GM12891 (cell line): ENCODE results near the gene CFAP77. TPM values are rescaled to one million over a fixed set of nuclear protein-coding genes. Genes with fewer than 3 reads are reported as not detected.
"Not testable (repeated sequence)": the region's sequence is repeated elsewhere in the genome, so short reads cannot be mapped to it uniquely, and the experiment has no call there.

Experiments
- DNase-seq: peaks from one replicate; pipeline ENCODE4 v3.0.0; 2011; ENCODE audit warnings: low spot score; ENCODE audit not compliant: insufficient read length
- FAIRE-seq: peaks from 2 replicates; lab custom pipeline; 2011; peaks lifted over from hg19 to GRCh38; lab: Jason Lieb, UNC
- PAX5 ChIP-seq: IDR thresholded peaks from 2 replicates; pipeline ENCODE4 v1.6.1; 2011; ENCODE audit warnings: low read length, moderate library complexity, mild to moderate bottlenecking; ENCODE audit not compliant: insufficient read depth, severe bottlenecking
- POLR2A ChIP-seq: IDR thresholded peaks from 2 replicates; pipeline ENCODE4 v1.6.1; 2011; ENCODE audit warnings: low read depth, low read length, control low read depth
- POLR2AphosphoS5 ChIP-seq: IDR thresholded peaks from 2 replicates; pipeline ENCODE4 v1.6.1; 2011; ENCODE audit warnings: low read depth, low read length, control low read depth
- POU2F2 ChIP-seq: IDR thresholded peaks from 2 replicates; pipeline ENCODE4 v1.6.1; 2011; ENCODE audit warnings: low read depth, mild to moderate bottlenecking, control low read depth, low read length, moderate library complexity
- SPI1 ChIP-seq: IDR thresholded peaks from 2 replicates; pipeline ENCODE4 v1.6.1; 2011; ENCODE audit warnings: low read depth, low read length, control low read depth
- TAF1 ChIP-seq: IDR thresholded peaks from 2 replicates; pipeline ENCODE4 v1.6.1; 2011; ENCODE audit warnings: low read depth, low read length, control low read depth
- polyA plus RNA-seq: library from polyadenylated mRNA; unstranded; fragments of >200 nt; gene quantifications from one replicate; pipeline ENCODE4 v1.2.1, GENCODE V29; 2012; ENCODE audit warnings: low read depth, missing spikeins, inconsistent platforms; ENCODE audit not compliant: missing spikeins

The CFAP77 gene
- not detected for polyA plus RNA-seq

GRCh38 chr9:132409828-132410528 is at the start of gene CFAP77:
Gene CFAP77 (plus strand): TSS chr9:132410211. CDS start chr9:132410272, 61 bp downstream.
- DNase-seq (peak; percentile 64), FAIRE-seq (no peak)

GRCh38 chr9:132364068-132364467 is 45.9 kb upstream of the CFAP77 start:
- no peak for FAIRE-seq
- DNase-seq = no peak
- TF ChIP-seq PAX5 (no peak), SPI1 (no peak), TAF1 (no peak), POU2F2 (no peak), POLR2A (no peak), POLR2AphosphoS5 (no peak)

More at GRCh38 chr9:132409828-132410528, at the start of gene CFAP77:
- no peak for TF ChIP-seq PAX5
- no peak for TF ChIP-seq POLR2AphosphoS5
- TF ChIP-seq POU2F2 = no peak
- TF ChIP-seq TAF1 = no peak
- TF ChIP-seq POLR2A = no peak
- TF ChIP-seq SPI1 = no peak

GRCh38 chr9:132365986-132366385 is 44.0 kb upstream of the CFAP77 start:
- FAIRE-seq (no peak), DNase-seq (no peak)
- no peak for TF ChIP-seq POLR2AphosphoS5
- no peak for TF ChIP-seq TAF1
- TF ChIP-seq POU2F2 = no peak
- no peak for TF ChIP-seq POLR2A
- TF ChIP-seq PAX5 = no peak
- no peak for TF ChIP-seq SPI1

- TF ChIP-seq POLR2AphosphoS5 (no peak), SPI1 (no peak), POU2F2 (no peak), POLR2A (no peak), PAX5 (no peak), TAF1 (no peak)
- FAIRE-seq = no peak
- no peak for DNase-seq
Observed at GRCh38 chr9:132366481-132366880, 43.5 kb upstream of the CFAP77 start.

GRCh38 chr9:132367613-132368313 is 42.2 kb upstream of the CFAP77 start:
- TF ChIP-seq PAX5 (no peak), TAF1 (no peak), POU2F2 (no peak), POLR2A (no peak), POLR2AphosphoS5 (no peak), SPI1 (no peak)
- no peak for DNase-seq
- FAIRE-seq = no peak

GRCh38 chr9:132369421-132369820 is 40.6 kb upstream of the CFAP77 start:
- TF ChIP-seq POLR2A (no peak), POLR2AphosphoS5 (no peak), TAF1 (no peak), POU2F2 (no peak), PAX5 (no peak)
- FAIRE-seq (no peak), DNase-seq (no peak)

- FAIRE-seq = no peak
- TF ChIP-seq POLR2A = no peak
- no peak for DNase-seq
Observed at GRCh38 chr9:132370592-132370991, 39.4 kb upstream of the CFAP77 start.

GRCh38 chr9:132372177-132373095 is 37.6 kb upstream of the CFAP77 start:
- DNase-seq (no peak), FAIRE-seq (peak; percentile 76)
- TF ChIP-seq TAF1 (no peak), POLR2AphosphoS5 (no peak), POLR2A (no peak), PAX5 (no peak), SPI1 (no peak), POU2F2 (no peak)

GRCh38 chr9:132377769-132378168 is 32.2 kb upstream of the CFAP77 start:
- peak; percentile 81 for FAIRE-seq
- DNase-seq = not testable (repeated sequence)

- DNase-seq = not testable (repeated sequence)
- FAIRE-seq = peak; percentile 28
Observed at GRCh38 chr9:132378416-132378815, 31.6 kb upstream of the CFAP77 start.
